H7 (cell line): ENCODE measurements around the gene NRG2. TPM values are rescaled to one million over a fixed set of nuclear protein-coding genes. Genes with fewer than 3 reads are reported as not detected.

Source experiments
- DNase-seq: peaks from one replicate; pipeline ENCODE4 v3.0.0; 2012
- H3K27me3 ChIP-seq: 2 replicates; pipeline ENCODE4 v1.6.0; 2011; ENCODE audit warnings: mild to moderate bottlenecking, low read length; ENCODE audit not compliant: control insufficient read depth, insufficient read depth
- H3K36me3 ChIP-seq: replicated peaks from 2 replicates; pipeline ENCODE4 v1.5.1; 2011; ENCODE audit warnings: low read length; ENCODE audit not compliant: control insufficient read depth, insufficient read depth
- H3K4me3 ChIP-seq: 2 replicates; pipeline ENCODE4 v1.5.1; 2011; ENCODE audit warnings: low read depth, mild to moderate bottlenecking, control low read depth, low read length, moderate library complexity; ENCODE audit not compliant: insufficient read depth
- total RNA-seq: library from RNA; depleted of rRNA; stranded (reverse); fragments of >200 nt; shearing (Covaris generic); gene quantifications from 2 replicates; pipeline ENCODE4 v1.2.3, GENCODE V29; 2014; rRNA removed

NRG2 gene
- total RNA-seq, 1 experiment from 2014 or later = 0.24 TPM

DNA sequence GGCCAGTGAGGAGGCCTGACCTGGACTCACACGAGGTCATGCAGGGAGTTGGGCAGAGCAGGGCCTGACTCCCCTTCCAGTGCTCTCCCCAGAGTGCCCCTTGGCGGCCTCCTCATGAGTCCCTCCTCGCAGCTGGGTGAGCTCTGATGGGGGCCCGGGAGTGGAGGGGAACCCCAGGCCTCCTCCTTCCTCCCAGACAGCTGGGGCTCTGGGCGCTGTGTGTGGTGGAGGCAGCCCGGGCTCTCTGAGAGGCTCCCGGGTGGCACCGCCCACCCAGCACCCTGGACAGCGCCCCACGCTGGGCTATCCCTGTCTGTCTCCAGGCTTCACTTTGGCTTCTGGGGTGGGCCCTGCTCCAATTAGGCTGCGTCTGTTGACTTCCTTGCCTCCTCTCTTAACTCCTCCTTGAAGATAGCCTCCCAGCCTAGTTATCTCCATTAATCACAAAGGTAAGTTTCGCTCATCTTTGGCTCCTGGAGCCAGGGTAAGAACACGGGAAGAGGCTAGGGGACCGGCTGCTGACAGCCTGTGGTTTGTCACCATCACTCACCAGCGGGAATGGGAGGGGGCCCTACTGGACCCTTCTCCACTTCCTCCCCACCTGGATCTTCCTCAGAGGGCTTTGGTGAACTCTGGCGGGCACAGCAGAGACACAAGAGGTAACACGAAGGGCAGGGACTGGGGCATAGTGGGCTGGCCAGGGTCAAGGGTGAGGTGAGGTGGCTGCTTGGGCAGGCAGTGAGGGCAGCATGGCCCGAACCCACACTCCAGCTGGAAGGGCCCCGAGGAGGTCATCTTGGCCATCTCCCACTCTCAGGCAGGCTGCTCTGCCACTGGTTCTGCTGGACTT is 234.4 kb downstream of the NRG2 start:
- H3K4me3 ChIP-seq = no peak overlapping the region
- H3K36me3 ChIP-seq = no peaks in the 10 kb centered on the region
- DNase-seq = peak; percentile 93
- H3K27me3 ChIP-seq = no peaks in the 10 kb centered on the region

DNA sequence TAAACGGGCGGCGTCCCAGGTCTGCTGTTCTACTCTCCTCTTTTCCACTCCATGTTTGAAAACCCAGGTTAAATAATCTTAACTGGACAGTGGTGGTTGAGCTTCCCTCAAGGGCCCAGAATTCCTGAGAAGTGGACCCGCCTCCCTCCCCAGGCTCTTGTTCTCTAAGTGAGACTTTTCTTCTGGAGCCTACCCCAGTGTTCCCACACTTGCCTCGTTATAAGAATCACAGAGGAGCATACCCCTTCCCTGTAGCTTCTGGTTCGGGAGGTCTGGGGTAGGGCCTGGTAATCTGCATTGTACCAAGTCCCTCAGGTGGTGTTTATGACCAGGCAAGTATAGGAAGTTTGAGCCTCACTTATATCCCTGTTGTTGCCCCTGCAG is 235.5 kb downstream of the NRG2 start:
- no peak overlapping the region for H3K4me3 ChIP-seq
- peak; percentile 51 for DNase-seq
- no peaks in the 10 kb centered on the region for H3K27me3 ChIP-seq
- H3K36me3 ChIP-seq = no peaks in the 10 kb centered on the region

GRCh38 chr5:139806726-139807646 is 236.1 kb downstream of the NRG2 start:
- peak; percentile 49 for DNase-seq
- H3K27me3 ChIP-seq = peaks cover 2% of the 10 kb centered on the region
- H3K36me3 ChIP-seq = no peaks in the 10 kb centered on the region
- H3K4me3 ChIP-seq = no peak overlapping the region

- Histone ChIP-seq H3K4me3 (no peak overlapping the region), H3K36me3 (no peaks in the 10 kb centered on the region), H3K27me3 (peaks cover 8% of the 10 kb centered on the region)
- no peak for DNase-seq
Observed at GRCh38 chr5:139806111-139806510, 237.0 kb downstream of the NRG2 start.

GRCh38 chr5:139805545-139805944 is 237.6 kb downstream of the NRG2 start:
- Histone ChIP-seq H3K4me3 (no peak overlapping the region), H3K27me3 (peaks cover 9% of the 10 kb centered on the region), H3K36me3 (no peaks in the 10 kb centered on the region)
- no peak for DNase-seq

DNA sequence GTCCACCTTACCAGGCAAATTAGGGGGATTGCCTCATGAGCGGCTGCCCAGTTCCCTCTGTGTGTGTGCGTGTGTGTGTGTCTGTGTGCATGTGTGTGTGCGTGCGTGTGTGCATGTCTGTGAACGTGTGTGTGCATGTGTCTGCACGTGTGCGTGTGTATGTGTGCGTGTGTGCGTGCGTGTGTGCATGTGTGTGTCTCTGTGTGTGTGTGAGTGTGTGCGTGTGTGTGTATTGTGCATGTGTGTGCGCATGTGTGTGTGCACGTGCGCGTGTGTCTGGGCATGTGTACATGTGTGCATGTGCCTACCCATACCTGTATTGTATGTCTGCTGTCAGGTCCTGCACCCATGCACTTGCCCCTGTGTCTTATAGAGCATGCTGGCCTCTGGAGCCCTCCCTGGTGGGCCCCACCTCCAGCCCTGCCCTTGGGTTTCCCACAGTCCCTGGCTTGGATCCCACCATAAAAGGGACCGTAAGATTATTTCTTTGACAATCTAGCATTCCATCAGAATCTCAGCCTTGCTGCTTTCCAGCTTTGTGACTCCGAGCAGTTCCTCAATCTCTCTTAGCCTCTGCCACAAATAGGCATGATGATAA is 238.2 kb downstream of the NRG2 start:
- H3K36me3 ChIP-seq = no peaks in the 10 kb centered on the region
- H3K4me3 ChIP-seq = no peak overlapping the region
- peaks cover 15% of the 10 kb centered on the region for H3K27me3 ChIP-seq
- DNase-seq = no peak

DNA sequence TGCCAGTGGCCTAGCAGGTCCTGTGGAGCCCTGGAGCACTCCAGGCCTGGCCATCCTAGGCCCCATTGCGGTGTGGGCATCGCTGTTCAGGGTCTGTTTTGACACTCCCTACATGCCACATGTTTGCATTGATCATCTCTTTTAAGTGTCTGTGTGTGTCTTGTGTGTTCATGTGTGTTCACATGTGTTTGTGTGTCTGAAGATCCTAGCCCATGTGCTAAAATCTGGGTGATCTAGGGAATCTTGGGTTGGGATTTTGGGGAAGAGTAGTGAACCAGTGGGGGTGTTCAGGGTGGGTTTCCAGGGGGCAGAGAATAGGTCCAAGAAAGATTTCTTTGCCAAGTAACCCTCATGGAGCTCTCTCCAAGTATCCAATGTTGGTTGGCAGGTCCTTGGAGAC is 239.1 kb downstream of the NRG2 start:
- H3K27me3 ChIP-seq = peaks cover 22% of the 10 kb centered on the region
- DNase-seq = no peak
- H3K4me3 ChIP-seq = no peak overlapping the region
- H3K36me3 ChIP-seq = no peaks in the 10 kb centered on the region

- H3K36me3 ChIP-seq = no peaks in the 10 kb centered on the region
- no peak overlapping the region for H3K4me3 ChIP-seq
- H3K27me3 ChIP-seq = peaks cover 62% of the 10 kb centered on the region
- DNase-seq = no peak
Observed at GRCh38 chr5:139799359-139799758, 243.7 kb downstream of the NRG2 start.

DNA sequence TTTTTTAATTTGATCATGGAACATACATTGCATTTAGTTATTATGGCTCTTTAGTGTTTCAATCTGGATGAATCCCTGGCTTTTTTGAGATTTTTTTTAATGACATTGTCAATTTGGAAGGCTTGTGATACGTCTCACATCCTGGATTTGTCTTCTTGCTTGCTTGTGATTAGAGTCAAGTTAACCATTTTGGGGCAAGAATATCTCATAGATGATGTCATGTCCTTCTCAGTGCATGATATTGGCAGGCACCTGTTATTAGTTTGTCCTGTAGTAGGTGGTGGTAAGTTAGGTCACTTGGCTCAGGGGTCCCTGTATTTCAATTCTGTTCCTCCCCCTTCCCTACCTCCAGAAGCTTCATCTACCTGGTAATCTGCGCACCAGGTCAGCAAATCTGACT is 244.2 kb downstream of the NRG2 start:
- Histone ChIP-seq H3K27me3 (peaks cover 67% of the 10 kb centered on the region), H3K36me3 (no peaks in the 10 kb centered on the region), H3K4me3 (no peak overlapping the region)
- no peak for DNase-seq

- no peak for DNase-seq
- Histone ChIP-seq H3K27me3 (peaks cover 76% of the 10 kb centered on the region), H3K36me3 (no peaks in the 10 kb centered on the region), H3K4me3 (no peak overlapping the region)
Observed at GRCh38 chr5:139797856-139798510, 245.1 kb downstream of the NRG2 start.

GRCh38 chr5:139797335-139797734 is 245.8 kb downstream of the NRG2 start:
- Histone ChIP-seq H3K27me3 (peaks cover 81% of the 10 kb centered on the region), H3K36me3 (no peaks in the 10 kb centered on the region), H3K4me3 (no peak overlapping the region)
- DNase-seq = peak; percentile 27

Other genes starting within 250 kb of the NRG2 start
- gene PSD2, start 247.5 kb downstream of the NRG2 start, total RNA-seq = 0.10 and 0.33 TPM in 2 replicates
- 5.9 and 7.2 TPM in 2 replicates for gene PURA, start 70.8 kb upstream of the NRG2 start, total RNA-seq
- gene IGIP, start 82.6 kb upstream of the NRG2 start, total RNA-seq = 0.48 and 1.0 TPM in 2 replicates
- 55.5 and 61.1 TPM in 2 replicates for gene CYSTM1, start 131.9 kb upstream of the NRG2 start, total RNA-seq